Chondrocyte (in vitro differentiated cells): ENCODE data around the gene NPR1. TPM values are rescaled to one million over a fixed set of nuclear protein-coding genes. Genes with fewer than 3 reads are reported as not detected.
A peak's percentile ranks its signal among the peaks of the same experiment; 100 is the strongest.

Experiments
- DNase-seq: peaks from one replicate; pipeline ENCODE4 v3.0.0; 2021; ENCODE audit warnings: mixed read lengths, low spot score
- H3K27ac Mint-ChIP-seq: one replicate; pipeline ENCODE4 v1.8.0; 2021; ENCODE audit warnings: mild to moderate bottlenecking, moderate library complexity, mixed read lengths; ENCODE audit not compliant: unreplicated experiment
- H3K27me3 Mint-ChIP-seq: 2 replicates; pipeline ENCODE4 v1.8.0; 2021; ENCODE audit warnings: low read depth, mixed read lengths
- H3K36me3 Mint-ChIP-seq: 2 replicates; pipeline ENCODE4 v1.8.0; 2021; ENCODE audit warnings: low read depth, mixed read lengths
- H3K4me1 Mint-ChIP-seq: 2 replicates; pipeline ENCODE4 v1.8.0; 2021; ENCODE audit warnings: low read depth, mild to moderate bottlenecking, mixed read lengths
- H3K4me3 Mint-ChIP-seq: one replicate; pipeline ENCODE4 v1.8.0; 2021; ENCODE audit warnings: mild to moderate bottlenecking, moderate library complexity, mixed read lengths; ENCODE audit not compliant: unreplicated experiment
- H3K9me3 Mint-ChIP-seq: 2 replicates; pipeline ENCODE4 v1.8.0; 2021; ENCODE audit warnings: low read depth, mixed read lengths
- total RNA-seq: library from RNA; stranded (reverse); gene quantifications from 3 replicates; pipeline ENCODE4 v1.2.1, GENCODE V29; 2021
- TF ChIP-seq, protein P1 (sequence below): fragments of 200-600 bp; sonication (generic); IDR thresholded peaks from 2 replicates; pipeline ENCODE4 v1.5.0; 2021; ENCODE audit warnings: antibody characterized with exemption, mild to moderate bottlenecking, moderate library complexity

NPR1 gene
- total RNA-seq, 1 donor from 2014 or later = 0.27 TPM

DNA sequence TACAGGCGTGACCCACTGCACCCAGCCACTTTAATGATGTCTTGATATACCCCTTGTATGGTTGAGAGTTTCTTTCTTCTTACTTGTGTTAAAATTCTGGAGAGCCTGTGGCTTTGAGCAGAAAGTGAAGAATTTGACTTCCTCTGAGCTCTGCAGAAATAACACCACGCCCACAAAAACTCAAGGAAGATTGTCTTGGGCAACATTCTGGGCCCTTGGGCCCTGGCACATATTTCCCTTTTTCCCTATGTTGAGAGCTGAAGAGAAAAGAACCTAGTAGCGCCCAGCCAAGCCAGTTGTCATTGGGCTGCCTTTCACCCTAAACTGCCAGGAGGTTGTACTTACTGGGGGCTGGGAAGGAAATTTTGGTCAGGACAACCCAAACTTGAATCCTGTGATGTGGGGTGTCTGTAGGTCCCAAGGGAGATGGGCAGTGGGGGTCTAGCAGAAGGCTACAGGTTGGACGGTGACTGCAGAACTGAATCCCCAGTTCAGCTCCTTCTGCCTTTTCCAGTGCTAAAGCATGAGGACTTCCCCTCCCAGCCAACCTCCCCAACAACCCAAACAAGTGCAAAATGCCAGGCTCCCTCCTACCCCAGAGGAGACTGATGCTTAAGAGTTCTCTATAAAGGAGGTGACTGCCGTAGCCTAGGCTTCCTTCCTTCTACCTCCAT is 31.7 kb upstream of the NPR1 start:
- H3K27me3 Mint-ChIP-seq = no peaks in the 10 kb centered on the region
- H3K4me3 Mint-ChIP-seq = no peak overlapping the region
- peak; percentile 12 for DNase-seq
- H3K36me3 Mint-ChIP-seq = peaks cover 37% of the 10 kb centered on the region
- TF ChIP-seq, protein P1, sequence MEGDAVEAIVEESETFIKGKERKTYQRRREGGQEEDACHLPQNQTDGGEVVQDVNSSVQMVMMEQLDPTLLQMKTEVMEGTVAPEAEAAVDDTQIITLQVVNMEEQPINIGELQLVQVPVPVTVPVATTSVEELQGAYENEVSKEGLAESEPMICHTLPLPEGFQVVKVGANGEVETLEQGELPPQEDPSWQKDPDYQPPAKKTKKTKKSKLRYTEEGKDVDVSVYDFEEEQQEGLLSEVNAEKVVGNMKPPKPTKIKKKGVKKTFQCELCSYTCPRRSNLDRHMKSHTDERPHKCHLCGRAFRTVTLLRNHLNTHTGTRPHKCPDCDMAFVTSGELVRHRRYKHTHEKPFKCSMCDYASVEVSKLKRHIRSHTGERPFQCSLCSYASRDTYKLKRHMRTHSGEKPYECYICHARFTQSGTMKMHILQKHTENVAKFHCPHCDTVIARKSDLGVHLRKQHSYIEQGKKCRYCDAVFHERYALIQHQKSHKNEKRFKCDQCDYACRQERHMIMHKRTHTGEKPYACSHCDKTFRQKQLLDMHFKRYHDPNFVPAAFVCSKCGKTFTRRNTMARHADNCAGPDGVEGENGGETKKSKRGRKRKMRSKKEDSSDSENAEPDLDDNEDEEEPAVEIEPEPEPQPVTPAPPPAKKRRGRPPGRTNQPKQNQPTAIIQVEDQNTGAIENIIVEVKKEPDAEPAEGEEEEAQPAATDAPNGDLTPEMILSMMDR = no peak
- no peaks in the 10 kb centered on the region for H3K4me1 Mint-ChIP-seq
- H3K9me3 Mint-ChIP-seq = no peaks in the 10 kb centered on the region
- no peak overlapping the region for H3K27ac Mint-ChIP-seq

DNA sequence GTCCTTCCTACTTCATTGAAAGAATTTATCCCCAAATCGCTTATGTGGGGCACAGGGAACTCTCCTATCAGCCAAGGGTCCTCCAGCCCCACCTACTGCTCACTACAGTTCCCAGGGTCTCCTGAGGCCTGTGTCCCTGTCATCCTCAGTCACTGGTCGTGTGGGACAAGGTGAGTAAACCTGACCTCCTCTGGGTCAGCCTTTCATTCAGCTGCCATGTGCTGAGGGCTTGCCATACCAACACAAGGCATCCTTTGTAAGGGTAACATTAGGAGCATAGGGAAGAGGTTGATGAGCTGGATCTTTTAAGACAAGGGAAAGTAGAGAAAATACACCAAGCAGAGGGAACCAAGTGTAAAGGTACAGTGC is 31.2 kb upstream of the NPR1 start:
- no peaks in the 10 kb centered on the region for H3K27me3 Mint-ChIP-seq
- H3K36me3 Mint-ChIP-seq = peaks cover 33% of the 10 kb centered on the region
- no peak overlapping the region for H3K27ac Mint-ChIP-seq
- H3K4me1 Mint-ChIP-seq = no peaks in the 10 kb centered on the region
- H3K9me3 Mint-ChIP-seq = no peaks in the 10 kb centered on the region
- DNase-seq = peak; percentile 21
- TF ChIP-seq, protein P1 = no peak
- no peak overlapping the region for H3K4me3 Mint-ChIP-seq

DNA sequence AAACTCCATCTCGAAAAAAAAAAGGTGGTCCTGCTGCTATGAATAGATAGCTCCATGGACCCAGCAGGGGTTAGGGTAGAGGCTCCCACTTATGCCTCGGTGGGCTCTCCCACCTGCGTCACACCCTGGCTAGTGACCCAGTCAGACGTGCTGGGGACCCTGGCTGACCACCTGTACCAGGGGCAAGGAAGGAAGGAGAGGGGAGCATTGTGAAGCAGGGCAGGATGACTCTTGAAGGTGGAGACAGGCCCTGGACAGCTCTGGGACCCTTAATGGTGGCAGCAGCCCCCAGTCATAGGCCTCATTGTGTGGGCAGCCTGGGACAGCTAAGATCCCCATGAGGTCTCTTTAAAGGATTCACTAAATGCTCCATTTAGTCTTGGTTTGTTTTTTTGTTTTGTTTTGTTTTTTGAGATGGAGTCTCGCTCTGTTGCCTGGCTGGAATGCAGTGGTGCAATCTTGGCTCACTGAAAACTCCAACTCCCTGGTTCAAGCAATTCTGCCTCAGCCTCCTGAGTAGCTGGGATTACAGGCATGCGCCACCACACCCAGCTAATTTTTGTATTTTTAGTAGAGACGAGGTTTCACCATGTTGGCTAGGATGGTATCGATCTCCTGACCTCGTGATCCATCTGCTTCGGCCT is 30.4 kb upstream of the NPR1 start:
- H3K9me3 Mint-ChIP-seq = no peaks in the 10 kb centered on the region
- no peaks in the 10 kb centered on the region for H3K27me3 Mint-ChIP-seq
- DNase-seq = peak; percentile 56
- peaks cover 27% of the 10 kb centered on the region for H3K36me3 Mint-ChIP-seq
- no peak overlapping the region for H3K27ac Mint-ChIP-seq
- TF ChIP-seq, protein P1 = no peak
- no peak overlapping the region for H3K4me3 Mint-ChIP-seq
- H3K4me1 Mint-ChIP-seq = peaks cover 6% of the 10 kb centered on the region

DNA sequence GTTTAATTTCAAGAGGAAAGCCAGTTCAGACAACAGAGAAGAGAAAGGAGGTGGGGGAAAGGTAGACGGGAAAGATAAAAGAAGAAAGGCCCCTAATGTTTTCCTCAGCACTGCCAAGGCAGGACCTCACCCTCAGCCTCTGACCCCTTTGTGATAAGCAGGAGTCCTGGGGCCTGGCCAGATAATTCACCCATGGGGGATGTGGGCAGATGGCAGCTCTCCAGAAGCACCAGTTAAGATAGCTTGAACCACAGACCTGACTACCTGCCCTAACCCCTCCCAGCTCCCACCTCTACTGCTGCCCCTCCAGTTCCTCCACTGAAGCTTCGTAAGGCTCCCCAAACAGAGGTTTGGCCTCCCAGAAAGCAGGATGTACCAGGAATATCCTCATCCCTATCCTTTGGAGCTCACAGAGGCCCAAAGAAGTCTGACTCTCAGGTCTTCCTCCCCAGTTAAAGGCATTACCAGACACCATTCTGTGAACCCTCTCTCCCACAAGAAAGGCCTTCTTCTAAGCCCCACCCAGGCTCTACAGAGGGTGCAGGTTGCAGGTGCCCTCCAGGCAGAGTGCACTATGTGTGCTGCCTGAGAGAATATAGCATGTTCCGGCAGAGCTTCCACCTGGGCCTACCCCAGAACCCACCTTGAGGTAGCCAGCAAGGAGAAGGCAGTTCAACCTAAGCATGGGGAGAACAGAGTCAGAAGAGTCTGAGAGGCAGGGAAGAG is 29.2 kb upstream of the NPR1 start:
- Mint-ChIP-seq H3K4me3 (no peak overlapping the region), H3K27ac (peak overlapping the region; percentile 76), H3K27me3 (no peaks in the 10 kb centered on the region), H3K4me1 (peaks cover 7% of the 10 kb centered on the region), H3K9me3 (no peaks in the 10 kb centered on the region), H3K36me3 (peaks cover 16% of the 10 kb centered on the region)
- peak; percentile 47 for DNase-seq
- TF ChIP-seq, protein P1 = no peak

DNA sequence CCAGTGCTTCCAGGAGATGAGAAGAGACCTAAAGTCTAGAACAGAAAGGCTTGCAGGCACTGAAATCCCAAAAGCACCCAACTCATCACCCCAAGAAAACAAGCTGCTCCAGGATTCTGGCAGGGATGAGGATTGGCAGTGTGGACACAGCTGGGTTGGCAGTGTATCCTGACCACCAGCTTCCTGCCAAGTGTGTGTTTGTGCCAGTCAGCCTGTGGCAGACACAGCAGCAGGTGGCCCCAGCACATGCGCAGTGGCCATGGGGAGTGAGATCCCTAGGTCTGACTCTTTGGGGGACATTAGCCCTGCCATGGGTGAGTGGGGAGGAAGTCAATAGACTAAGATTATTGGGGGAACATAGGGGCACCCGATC is 28.6 kb upstream of the NPR1 start:
- TF ChIP-seq, protein P1 = no peak
- Mint-ChIP-seq H3K36me3 (peaks cover 12% of the 10 kb centered on the region), H3K27me3 (no peaks in the 10 kb centered on the region), H3K4me1 (peaks cover 7% of the 10 kb centered on the region), H3K9me3 (no peaks in the 10 kb centered on the region), H3K27ac (peak overlapping the region; percentile 76), H3K4me3 (no peak overlapping the region)
- peak; percentile 49 for DNase-seq
